ENCODE results near the gene POLR3K.
A peak's percentile ranks its signal among the peaks of the same experiment; 100 is the strongest.

POLR3K gene

GRCh38 chr16:78444-79150, 25.2 kb upstream of the POLR3K start:
- no peak for TF ChIP-seq SIN3A (IDR thresholded peaks at IDR 0.05; ENCODE audit: borderline replicate concordance, insufficient read depth, low read length)
- peak; percentile 33 for TF ChIP-seq POLR2AphosphoS5 (IDR thresholded peaks at IDR 0.05; ENCODE audit: low read depth, low read length)
- TF ChIP-seq, protein P1, sequence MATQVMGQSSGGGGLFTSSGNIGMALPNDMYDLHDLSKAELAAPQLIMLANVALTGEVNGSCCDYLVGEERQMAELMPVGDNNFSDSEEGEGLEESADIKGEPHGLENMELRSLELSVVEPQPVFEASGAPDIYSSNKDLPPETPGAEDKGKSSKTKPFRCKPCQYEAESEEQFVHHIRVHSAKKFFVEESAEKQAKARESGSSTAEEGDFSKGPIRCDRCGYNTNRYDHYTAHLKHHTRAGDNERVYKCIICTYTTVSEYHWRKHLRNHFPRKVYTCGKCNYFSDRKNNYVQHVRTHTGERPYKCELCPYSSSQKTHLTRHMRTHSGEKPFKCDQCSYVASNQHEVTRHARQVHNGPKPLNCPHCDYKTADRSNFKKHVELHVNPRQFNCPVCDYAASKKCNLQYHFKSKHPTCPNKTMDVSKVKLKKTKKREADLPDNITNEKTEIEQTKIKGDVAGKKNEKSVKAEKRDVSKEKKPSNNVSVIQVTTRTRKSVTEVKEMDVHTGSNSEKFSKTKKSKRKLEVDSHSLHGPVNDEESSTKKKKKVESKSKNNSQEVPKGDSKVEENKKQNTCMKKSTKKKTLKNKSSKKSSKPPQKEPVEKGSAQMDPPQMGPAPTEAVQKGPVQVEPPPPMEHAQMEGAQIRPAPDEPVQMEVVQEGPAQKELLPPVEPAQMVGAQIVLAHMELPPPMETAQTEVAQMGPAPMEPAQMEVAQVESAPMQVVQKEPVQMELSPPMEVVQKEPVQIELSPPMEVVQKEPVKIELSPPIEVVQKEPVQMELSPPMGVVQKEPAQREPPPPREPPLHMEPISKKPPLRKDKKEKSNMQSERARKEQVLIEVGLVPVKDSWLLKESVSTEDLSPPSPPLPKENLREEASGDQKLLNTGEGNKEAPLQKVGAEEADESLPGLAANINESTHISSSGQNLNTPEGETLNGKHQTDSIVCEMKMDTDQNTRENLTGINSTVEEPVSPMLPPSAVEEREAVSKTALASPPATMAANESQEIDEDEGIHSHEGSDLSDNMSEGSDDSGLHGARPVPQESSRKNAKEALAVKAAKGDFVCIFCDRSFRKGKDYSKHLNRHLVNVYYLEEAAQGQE (IDR thresholded peaks at IDR 0.05; ENCODE audit: insufficient read depth in 1 of 2, low read depth in 2 of 2, low read length in 2 of 2), result no peak
- no peak for TF ChIP-seq TAF1 (IDR thresholded peaks at IDR 0.05; ENCODE audit: borderline replicate concordance, insufficient read depth, low read length)
- TF ChIP-seq FOXP2 (optimal IDR thresholded peaks at IDR 0.05; ENCODE audit: borderline replicate concordance, extremely low read depth, extremely low read length, insufficient read depth), result no peak

DNA sequence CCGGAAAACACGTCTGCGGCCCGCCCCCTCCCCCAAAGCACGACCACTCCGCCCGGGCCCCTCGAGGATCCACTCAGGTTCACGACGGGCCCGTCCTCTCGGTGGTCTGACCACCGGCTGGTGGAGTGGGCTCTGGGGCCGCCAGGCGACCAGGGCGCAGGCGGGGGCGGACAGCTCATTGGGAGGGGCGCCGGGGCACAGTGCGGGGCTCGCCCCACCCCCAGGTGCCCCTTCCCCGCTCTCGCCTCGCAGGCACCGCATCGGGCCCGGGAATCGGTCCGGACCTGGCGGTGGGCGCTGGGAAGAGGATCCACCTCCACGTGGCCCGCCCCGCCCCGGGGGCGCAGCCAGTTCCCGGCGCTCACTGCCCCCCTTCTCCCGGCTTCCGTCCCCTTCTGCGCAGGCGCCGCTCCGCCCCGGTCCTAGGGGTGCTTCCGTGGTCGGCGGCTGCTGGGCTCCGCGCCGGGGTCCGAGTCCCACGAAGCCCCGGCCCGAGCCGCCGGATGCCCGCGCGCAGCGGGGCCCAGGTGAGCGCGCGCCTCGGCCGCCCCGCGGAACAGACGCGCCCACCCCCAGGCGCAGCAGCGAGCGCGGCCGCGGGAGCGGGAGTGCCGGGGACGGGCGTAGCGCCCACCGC, 24.5 kb upstream of the POLR3K start, which contains the start of gene MPG:
TSS of gene MPG (plus strand) at position 419 of the 637 bp plus-strand sequence. CDS start at position 504, 85 bp downstream.
- TF ChIP-seq, protein P1 (IDR thresholded peaks at IDR 0.05; ENCODE audit: insufficient read depth in 1 of 2, low read depth in 2 of 2, low read length in 2 of 2), result no peak
- TF ChIP-seq FOXP2 (optimal IDR thresholded peaks at IDR 0.05; ENCODE audit: borderline replicate concordance, extremely low read depth, extremely low read length, insufficient read depth), result no peak
- TF ChIP-seq TAF1 (IDR thresholded peaks at IDR 0.05; ENCODE audit: borderline replicate concordance, insufficient read depth, low read length), result no peak
- no peak; the same call in none of the 2 replicates for TF ChIP-seq POLR2AphosphoS5 (IDR thresholded peaks at IDR 0.05; ENCODE audit: low read depth, low read length)
- no peak for TF ChIP-seq SIN3A (IDR thresholded peaks at IDR 0.05; ENCODE audit: borderline replicate concordance, insufficient read depth, low read length)

DNA sequence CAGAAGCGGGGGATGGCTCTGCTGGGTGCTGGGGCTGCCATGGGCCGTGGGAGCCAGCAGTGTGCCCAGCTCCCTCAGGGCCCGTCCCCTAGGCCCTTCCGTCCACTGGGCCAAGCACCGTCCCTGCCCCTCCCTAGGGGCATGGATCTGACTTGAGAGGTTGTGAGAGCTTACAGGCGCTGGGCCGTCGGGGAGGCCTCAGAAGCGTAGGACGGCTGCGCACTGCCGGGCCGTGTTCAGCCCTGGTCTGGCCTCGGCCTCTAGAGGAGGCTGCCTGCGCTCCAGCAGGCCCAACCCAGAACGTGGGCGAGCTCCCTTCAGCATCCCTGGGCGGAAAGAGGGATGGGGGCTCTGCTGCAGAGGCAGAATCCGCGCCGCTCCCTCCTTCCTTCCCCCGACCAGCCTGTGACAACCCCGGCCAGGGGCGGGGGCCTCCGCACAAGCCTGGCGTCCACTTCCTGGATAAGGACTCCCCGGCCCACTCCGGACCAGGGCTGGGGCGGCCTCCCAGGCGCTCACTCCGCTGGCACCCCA, 23.9 kb upstream of the POLR3K start:
- TF ChIP-seq, protein P1 (IDR thresholded peaks at IDR 0.05; ENCODE audit: insufficient read depth in 1 of 2, low read depth in 2 of 2, low read length in 2 of 2), result no peak
- TF ChIP-seq SIN3A (IDR thresholded peaks at IDR 0.05; ENCODE audit: borderline replicate concordance, insufficient read depth, low read length), result no peak

DNA sequence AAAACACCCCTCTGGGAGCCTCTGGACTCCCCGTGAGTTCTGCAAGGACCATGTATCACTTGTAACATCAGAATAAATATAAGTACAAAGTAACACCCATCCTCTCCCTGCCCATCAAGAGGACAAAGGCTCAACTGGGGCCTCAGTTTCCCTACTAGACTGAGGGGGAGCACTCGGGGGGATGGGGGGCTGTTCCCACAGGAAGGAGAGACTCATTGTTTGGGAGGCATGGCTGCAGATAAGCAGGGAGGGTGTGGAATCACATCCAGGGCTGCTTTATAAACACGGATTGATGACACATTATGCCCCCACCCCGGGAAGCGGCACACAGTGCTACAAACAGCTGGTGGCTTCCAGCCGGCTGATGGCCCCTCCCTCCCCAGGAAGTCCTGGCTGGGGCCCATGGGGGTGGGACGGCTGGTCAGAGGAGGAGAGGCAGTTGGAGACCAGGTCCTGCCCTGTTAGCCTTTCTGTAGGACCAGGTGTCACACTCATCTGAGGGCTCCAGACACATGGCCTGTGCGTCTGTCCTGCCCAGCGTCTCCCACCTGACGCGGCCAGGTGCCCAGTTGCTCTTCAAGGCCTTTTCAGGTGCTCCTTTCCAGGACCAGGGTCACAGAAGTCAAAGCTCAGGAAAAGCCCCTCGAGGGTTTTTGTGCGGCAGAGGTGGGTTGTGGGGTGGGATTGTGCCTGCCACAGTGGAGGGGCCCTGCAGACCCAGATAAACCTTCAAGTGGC, 23.3 kb upstream of the POLR3K start:
- no peak for TF ChIP-seq FOXP2 (optimal IDR thresholded peaks at IDR 0.05; ENCODE audit: borderline replicate concordance, extremely low read depth, extremely low read length, insufficient read depth)

- TF ChIP-seq FOXP2 (optimal IDR thresholded peaks at IDR 0.05; ENCODE audit: borderline replicate concordance, extremely low read depth, extremely low read length, insufficient read depth) (no peak), POLR2AphosphoS5 (IDR thresholded peaks at IDR 0.05; ENCODE audit: low read depth, low read length) (no peak), SIN3A (IDR thresholded peaks at IDR 0.05; ENCODE audit: borderline replicate concordance, insufficient read depth, low read length) (no peak), TAF1 (IDR thresholded peaks at IDR 0.05; ENCODE audit: borderline replicate concordance, insufficient read depth, low read length) (no peak)
- TF ChIP-seq, protein P1 (IDR thresholded peaks at IDR 0.05; ENCODE audit: insufficient read depth in 1 of 2, low read depth in 2 of 2, low read length in 2 of 2), result no peak
Observed at GRCh38 chr16:75580-76501, 22.4 kb upstream of the POLR3K start.

All from PFSK-1 (cell line).